ENCODE measurements around the gene COL5A1.

COL5A1 gene

GRCh38 chr9:134655586-134656333 lies 14.2 kb downstream of the COL5A1 start:
- Histone ChIP-seq H3K9me3 (peaks cover 7% of the 10 kb centered on the region), H3K27ac (no peak overlapping the region), H3K4me3 (ENCODE audit: low read depth in 1 of 2, low read length in 1 of 2) (no peak overlapping the region), H3K36me3 (no peaks in the 10 kb centered on the region), H3K27me3 (no peaks in the 10 kb centered on the region), H3K4me1 (ENCODE audit: control insufficient read depth in 1 of 2, insufficient read depth in 1 of 2, low read depth in 1 of 2, low read length in 1 of 2) (no peaks in the 10 kb centered on the region)
- TF ChIP-seq CTCF (IDR thresholded peaks at IDR 0.05) = no peak

- no peak for TF ChIP-seq CTCF (IDR thresholded peaks at IDR 0.05)
- Histone ChIP-seq H3K4me1 (ENCODE audit: control insufficient read depth in 1 of 2, insufficient read depth in 1 of 2, low read depth in 1 of 2, low read length in 1 of 2) (no peaks in the 10 kb centered on the region), H3K27ac (no peak overlapping the region), H3K27me3 (no peaks in the 10 kb centered on the region), H3K4me3 (ENCODE audit: low read depth in 1 of 2, low read length in 1 of 2) (no peak overlapping the region), H3K36me3 (no peaks in the 10 kb centered on the region), H3K9me3 (peaks cover 8% of the 10 kb centered on the region)
Observed at GRCh38 chr9:134656334-134657006, 14.9 kb downstream of the COL5A1 start.

- Histone ChIP-seq H3K27me3 (no peaks in the 10 kb centered on the region), H3K27ac (no peak overlapping the region), H3K36me3 (no peaks in the 10 kb centered on the region), H3K9me3 (peaks cover 8% of the 10 kb centered on the region), H3K4me3 (ENCODE audit: low read depth in 1 of 2, low read length in 1 of 2) (no peak overlapping the region), H3K4me1 (ENCODE audit: control insufficient read depth in 1 of 2, insufficient read depth in 1 of 2, low read depth in 1 of 2, low read length in 1 of 2) (no peaks in the 10 kb centered on the region)
- no peak for TF ChIP-seq CTCF (IDR thresholded peaks at IDR 0.05)
Observed at GRCh38 chr9:134657666-134658377, 16.2 kb downstream of the COL5A1 start.

GRCh38 chr9:134658378-134658955 lies 16.9 kb downstream of the COL5A1 start:
- Histone ChIP-seq H3K4me3 (ENCODE audit: low read depth in 1 of 2, low read length in 1 of 2) (no peak overlapping the region), H3K27ac (no peak overlapping the region), H3K4me1 (ENCODE audit: control insufficient read depth in 1 of 2, insufficient read depth in 1 of 2, low read depth in 1 of 2, low read length in 1 of 2) (no peaks in the 10 kb centered on the region), H3K36me3 (no peaks in the 10 kb centered on the region), H3K27me3 (no peaks in the 10 kb centered on the region), H3K9me3 (peaks cover 8% of the 10 kb centered on the region)
- TF ChIP-seq CTCF (IDR thresholded peaks at IDR 0.05) = no peak

GRCh38 chr9:134659688-134660131 lies 18.1 kb downstream of the COL5A1 start:
- Histone ChIP-seq H3K9me3 (peaks cover 8% of the 10 kb centered on the region), H3K27me3 (no peaks in the 10 kb centered on the region), H3K36me3 (no peaks in the 10 kb centered on the region), H3K4me1 (ENCODE audit: control insufficient read depth in 1 of 2, insufficient read depth in 1 of 2, low read depth in 1 of 2, low read length in 1 of 2) (no peaks in the 10 kb centered on the region), H3K4me3 (ENCODE audit: low read depth in 1 of 2, low read length in 1 of 2) (no peak overlapping the region), H3K27ac (no peak overlapping the region)
- TF ChIP-seq CTCF (IDR thresholded peaks at IDR 0.05) = no peak

Data from neutrophil (primary cell).